Ovary (tissue), 9 donors: Measurements from ENCODE around the gene TTLL10. TPM values are rescaled to one million over a fixed set of nuclear protein-coding genes. Genes with fewer than 3 reads are reported as not detected.

Source experiments
- DNase-seq, 5 donors: peaks; one replicate each; pipeline ENCODE4 v3.0.0-alpha.2; 2019 to 2020
- H3K27ac ChIP-seq, 2 donors: fragments of 200-600 bp; one replicate each; pipeline versions ENCODE4 v1.5.1 to v1.8.0; 2019 to 2022
- H3K27me3 ChIP-seq: fragments of 200-600 bp; one replicate; pipeline ENCODE4 v1.8.0; 2022
- H3K36me3 ChIP-seq: fragments of 200-600 bp; sonication (generic); one replicate; pipeline ENCODE4 v1.5.1; 2019
- H3K4me1 ChIP-seq: one replicate; pipeline ENCODE4 v1.8.1; 2013; ENCODE audit warnings: mild to moderate bottlenecking, moderate library complexity; ENCODE audit not compliant: insufficient read depth
- H3K4me3 ChIP-seq: fragments of 200-600 bp; sonication (generic); one replicate; pipeline ENCODE4 v1.5.1; 2017
- H3K9me3 ChIP-seq, 2 donors: fragments of 200-600 bp in 1 of 2; sonication (generic) in 1 of 2; one replicate each; pipeline versions ENCODE4 v1.5.1 to v1.8.1; 2013 to 2019; ENCODE audit warnings: mild to moderate bottlenecking in 1 of 2, moderate library complexity in 1 of 2
- CTCF ChIP-seq, 3 donors: fragments of 450-650 bp in 2 of 3; fragments of 200-600 bp in 1 of 3; IDR thresholded peaks; one replicate each; pipeline versions ENCODE4 v1.5.1 to v1.8.0; 2016 to 2022; ENCODE audit warnings: antibody characterized with exemption in 3 of 3, mild to moderate bottlenecking in 1 of 3
- EP300 ChIP-seq: sonication (generic); formaldehyde crosslinking; IDR thresholded peaks from one replicate; pipeline ENCODE4 v1.6.1; 2017; ENCODE audit warnings: antibody characterized with exemption
- POLR2A ChIP-seq: fragments of 450-650 bp; IDR thresholded peaks from one replicate; pipeline ENCODE4 v1.6.1; 2017; ENCODE audit warnings: antibody characterized with exemption, mild to moderate bottlenecking, moderate library complexity
- WGBS, 3 donors: extraction: QIAGEN DNeasy Blood & Tissue Kit in 1 of 3; methylation state at CpG; one replicate each; pipeline versions ENCODE4 v1.1.5 to v1.1.7; 2013 to 2017; 5-methylcytosine and 5-hydroxymethylcytosine counted together
- intact Hi-C, 4 donors: fragments of 100-400 bp; cut with DNase I; formaldehyde crosslinking; loops; one replicate each; pipeline versions ENCODE4 v1.11.0 to v1.15.1; 2022 to 2023
- polyA plus RNA-seq, 2 donors: library from polyadenylated mRNA; stranded (reverse); fragments of 200-250 nt in 1 of 2; fragments of 350-450 nt in 1 of 2; fragmentation: Illumina TruSeq in 1 of 2; extraction: RNeasy Lipid Tissue Mini Kit (QIAGEN cat#74804) in 1 of 2; gene quantifications; one replicate each; pipeline ENCODE4 v1.2.3, GENCODE V29; 2013 to 2014
- total RNA-seq, 7 donors: library from RNA; depleted of rRNA in 2 of 7; stranded (reverse); fragments of >200 nt in 2 of 7; fragmentation: NEBNext Ultra II Directional in 3 of 7; extraction: Animal tissue kit (Norgen Biotek cat#: 25700) in 3 of 7; gene quantifications; one replicate each; pipeline versions ENCODE4 v1.1.0 to v1.2.4, GENCODE V29; 2016 to 2023
- donor health status: DM: no; HTN: no; CAD: no; lungs with moderate emphysema.
- donor health status: DM: no; HTN: no; CAD: no.
- donor health status: Bipolar disorder and iron deficiency.
- donor health status: DM: yes; HTN: yes; CAD: no.
- donor health status: DM: no; HTN: no; CAD: no.
- donor health status: DM: yes; HTN: yes; CAD: no.

The TTLL10 gene
- total and polyA plus RNA-seq, 9 donors: 0.60 to 7.0 (median 1.1) TPM; not detected in 4

- Histone ChIP-seq H3K4me3 (no peak overlapping the region), H3K27me3 (no peaks in the 10 kb centered on the region), H3K36me3 (no peaks in the 10 kb centered on the region), H3K27ac (no peak overlapping the region), H3K4me1 (peaks cover 5% of the 10 kb centered on the region), H3K9me3 (no peaks in the 10 kb centered on the region)
- 73 to 82% (median 79%) methylated on average over 21 to 23 of the region's 23 CpGs for WGBS, 3 donors
- TF ChIP-seq POLR2A: no peak
- TF ChIP-seq CTCF (IDR thresholded peaks at IDR 0.05): no peak
- no peak for TF ChIP-seq EP300
- DNase-seq: no peak
- intact Hi-C loops: no loop called here
These were observed 13.3 kb upstream of the TTLL10 start for GRCh38 chr1:1160281-1160930.

DNA sequence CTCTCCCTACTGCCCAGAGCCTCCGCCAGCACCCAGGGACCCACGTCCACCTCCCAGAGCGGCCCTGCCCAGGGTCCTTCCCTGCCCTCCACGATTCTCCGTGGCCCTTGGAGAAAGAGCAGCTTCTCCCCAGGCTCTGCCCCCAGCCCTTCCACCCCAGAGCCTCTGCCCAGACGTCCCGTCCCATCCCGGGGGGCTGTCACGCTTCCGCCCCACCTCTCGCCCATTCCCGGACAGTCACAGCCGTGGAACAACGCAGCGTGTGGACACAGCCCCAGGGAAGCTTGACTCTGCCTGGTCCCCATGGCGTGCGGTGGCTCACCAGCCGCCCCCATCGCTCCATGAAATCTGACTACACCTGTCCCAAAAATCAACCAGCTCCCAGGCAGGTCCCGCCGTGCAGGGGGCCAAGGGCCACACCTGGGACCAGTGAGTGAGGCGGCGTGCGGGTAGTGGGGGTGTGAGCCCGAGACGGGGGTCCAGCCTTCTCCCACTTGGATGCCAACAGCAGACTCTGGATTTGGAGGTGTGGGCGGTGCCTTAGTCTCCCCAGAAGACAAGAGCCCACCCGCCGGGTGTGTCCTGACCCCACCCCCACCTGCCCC is 12.5 kb upstream of the TTLL10 start:
- WGBS, 3 donors: 84 to 87% (median 85%) methylated on average over 29 of the region's 29 CpGs
- DNase-seq: no peak
- H3K27me3 ChIP-seq: no peaks in the 10 kb centered on the region
- H3K4me1 ChIP-seq: peaks cover 5% of the 10 kb centered on the region
- no peak for TF ChIP-seq EP300
- TF ChIP-seq POLR2A: no peak
- TF ChIP-seq CTCF (IDR thresholded peaks at IDR 0.05): no peak
- no peaks in the 10 kb centered on the region for H3K9me3 ChIP-seq
- H3K4me3 ChIP-seq: no peak overlapping the region
- no peaks in the 10 kb centered on the region for H3K36me3 ChIP-seq
- H3K27ac ChIP-seq: no peak overlapping the region
- intact Hi-C loops: no loop called here

DNA sequence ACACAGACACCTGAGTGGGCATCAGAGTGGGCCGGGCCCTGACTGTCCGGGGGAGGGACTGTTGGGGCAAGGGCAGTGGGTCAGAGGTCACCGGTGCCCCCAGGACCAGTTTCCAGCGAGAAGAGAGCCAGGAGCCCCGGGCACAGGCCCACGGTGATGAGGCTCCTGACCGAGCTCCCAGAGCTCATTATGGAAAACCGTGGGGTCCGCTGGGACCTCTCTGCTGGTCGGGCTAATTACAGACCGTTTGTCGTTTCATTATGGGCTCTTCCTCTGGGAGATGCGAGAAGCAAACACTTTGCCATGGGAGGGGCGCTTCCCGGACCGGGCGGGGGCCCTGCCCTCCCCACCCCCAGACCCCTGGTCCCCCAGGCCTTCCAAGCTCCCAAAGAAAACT is 12.0 kb upstream of the TTLL10 start:
- Histone ChIP-seq H3K4me1 (peaks cover 5% of the 10 kb centered on the region), H3K4me3 (no peak overlapping the region), H3K27me3 (no peaks in the 10 kb centered on the region), H3K27ac (no peak overlapping the region), H3K36me3 (no peaks in the 10 kb centered on the region), H3K9me3 (no peaks in the 10 kb centered on the region)
- no peak for DNase-seq
- 28 to 50% (median 34%) methylated on average over 10 to 17 of the region's 17 CpGs for whole genome bisulfite sequencing, 3 donors
- intact Hi-C loops: no loop called here
- TF ChIP-seq POLR2A: no peak
- TF ChIP-seq EP300: no peak
- no peak for TF ChIP-seq CTCF (IDR thresholded peaks at IDR 0.05)

DNA sequence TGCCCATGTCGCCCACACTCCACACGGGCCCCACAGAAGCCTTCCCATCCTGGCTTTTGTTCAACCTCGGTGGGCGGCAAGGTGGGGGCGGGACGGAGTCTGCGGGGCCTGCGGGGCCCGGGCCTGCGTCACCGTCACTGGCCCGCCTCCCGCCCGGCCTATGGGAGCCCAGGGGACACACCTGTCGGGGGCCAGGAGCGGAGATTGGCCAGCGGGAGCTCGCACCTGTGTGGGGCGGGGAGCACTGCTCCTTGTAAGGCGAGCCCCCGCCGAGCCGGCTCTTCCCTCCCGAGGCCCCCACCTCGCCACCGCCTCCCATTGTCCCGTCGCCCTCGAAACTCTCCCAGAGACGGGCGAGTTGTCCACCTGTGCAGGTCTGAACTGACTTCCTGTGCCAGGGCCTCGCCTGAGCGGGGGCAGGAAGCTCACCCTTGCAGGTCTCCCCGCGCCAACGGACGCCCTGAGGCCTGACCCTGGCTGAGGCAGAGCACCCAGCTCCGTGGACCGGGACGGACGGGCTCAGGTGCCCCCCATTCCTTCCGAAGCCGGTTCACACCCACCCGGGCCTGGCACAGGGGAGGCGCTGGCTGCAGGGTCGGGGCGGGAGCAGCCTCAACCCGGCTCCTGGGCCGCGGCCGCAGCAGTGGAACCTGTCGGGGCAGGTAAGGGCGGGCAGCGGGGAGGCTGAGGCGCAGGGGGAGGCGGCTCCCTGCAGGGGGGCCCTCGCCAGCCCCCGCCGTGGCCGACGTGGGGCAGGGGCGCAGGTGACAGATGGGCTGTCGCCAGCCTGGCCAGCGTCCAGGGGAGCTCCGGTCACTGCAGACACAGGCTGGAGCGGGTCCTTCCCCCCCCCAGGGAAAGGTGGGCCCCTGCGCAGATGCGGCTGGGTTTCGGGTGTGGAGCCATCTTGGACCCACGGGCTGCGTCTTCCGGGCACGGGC is 10.8 kb upstream of the TTLL10 start:
- WGBS, 3 donors: 55 to 67% (median 65%) methylated on average over 61 to 73 of the region's 73 CpGs
- intact Hi-C loops: no loop called here
- Histone ChIP-seq H3K36me3 (no peaks in the 10 kb centered on the region), H3K9me3 (no peaks in the 10 kb centered on the region), H3K27me3 (no peaks in the 10 kb centered on the region), H3K4me3 (peak overlapping the region; percentile 24), H3K27ac (no peak overlapping the region), H3K4me1 (peaks cover 5% of the 10 kb centered on the region)
- DNase-seq: no peak
- TF ChIP-seq POLR2A: no peak
- no peak for TF ChIP-seq EP300
- no peak for TF ChIP-seq CTCF (IDR thresholded peaks at IDR 0.05)
